H1 (cell line): ENCODE results near the gene SORL1-AS1.

Experiments
- CTCF ChIA-PET: fragments of 300-600 bp; sonication (Branson Sonifier 250); formaldehyde crosslinking; loops from one replicate; lab custom pipeline; 2021; ENCODE audit not compliant: partially characterized antibody; lab: Charles Lee
- POLR2A ChIA-PET: fragments of 300-600 bp; sonication (Branson Sonifier 250); formaldehyde crosslinking; loops from one replicate; lab custom pipeline; 2021; ENCODE audit warnings: inconsistent platforms; ENCODE audit not compliant: partially characterized antibody; lab: Charles Lee
- DNase-seq, 2 experiments: peaks; one replicate each; pipeline versions ENCODE4 v3.0.0 to v3.0.0-alpha.2; 2010 to 2022; ENCODE audit warnings: low spot score in 2 of 2, low read depth in 1 of 2, mixed read lengths in 1 of 2
- FAIRE-seq: peaks from 2 replicates; lab custom pipeline; 2011; peaks lifted over from hg19 to GRCh38; lab: Jason Lieb, UNC
- H2AFZ ChIP-seq: 2 replicates; pipeline ENCODE4 v1.8.1; 2012; ENCODE audit warnings: low read length, inconsistent platforms
- H2AK5ac ChIP-seq: 2 replicates; pipeline ENCODE4 v1.6.1; 2013; ENCODE audit warnings: low read depth, low read length
- H2BK120ac ChIP-seq: replicated peaks from 2 replicates; pipeline ENCODE3; 2013; ENCODE audit warnings: low read depth, low read length, inconsistent platforms
- H2BK12ac ChIP-seq: 2 replicates; pipeline ENCODE4 v1.6.1; 2013; ENCODE audit warnings: low read depth, low read length
- H2BK15ac ChIP-seq: 2 replicates; pipeline ENCODE4 v1.6.1; 2013; ENCODE audit warnings: low read length
- H2BK20ac ChIP-seq: 2 replicates; pipeline ENCODE4 v1.6.1; 2013; ENCODE audit warnings: low read length
- H2BK5ac ChIP-seq: 2 replicates; pipeline ENCODE4 v1.6.1; 2013; ENCODE audit warnings: low read depth, low read length
- H3K14ac ChIP-seq: 2 replicates; pipeline ENCODE4 v1.6.1; 2013; ENCODE audit warnings: inconsistent platforms; ENCODE audit not compliant: insufficient read length
- H3K18ac ChIP-seq: 2 replicates; pipeline ENCODE4 v1.6.1; 2013; ENCODE audit warnings: low read length; ENCODE audit errors: extremely low read depth
- H3K23ac ChIP-seq: 2 replicates; pipeline ENCODE4 v1.6.1; 2013; ENCODE audit warnings: inconsistent platforms; ENCODE audit not compliant: insufficient read length
- H3K23me2 ChIP-seq: 2 replicates; pipeline ENCODE4 v1.6.1; 2013; ENCODE audit warnings: low read depth, low read length
- H3K27ac ChIP-seq: 2 replicates; pipeline ENCODE4 v1.6.1; 2011; ENCODE audit warnings: low read depth, low read length, inconsistent platforms
- H3K27me3 ChIP-seq, 4 experiments: replicated peaks in 1 of 4; 1 replicate in 1 of 4; 2 replicates in 3 of 4; pipeline versions ENCODE4 v1.6.1 to v1.8.1; 2011 to 2013; ENCODE audit warnings: low read length in 3 of 4, mild to moderate bottlenecking in 3 of 4, inconsistent platforms in 2 of 4, mixed read lengths in 2 of 4, moderate library complexity in 1 of 4; ENCODE audit not compliant: control insufficient read depth in 3 of 4, insufficient read depth in 3 of 4; ENCODE audit errors: extremely low read depth in 1 of 4
- H3K36me3 ChIP-seq, 4 experiments: 2 replicates each; pipeline versions ENCODE4 v1.6.1 to v1.8.1; 2011 to 2013; ENCODE audit warnings: mild to moderate bottlenecking in 4 of 4, low read length in 3 of 4, moderate library complexity in 2 of 4, control low read depth in 1 of 4, inconsistent platforms in 1 of 4; ENCODE audit not compliant: insufficient read depth in 4 of 4, control insufficient read depth in 2 of 4
- H3K4ac ChIP-seq: replicated peaks from 2 replicates; pipeline ENCODE3; 2013; ENCODE audit warnings: low read length, low read depth, mixed read lengths, inconsistent platforms; ENCODE audit not compliant: insufficient read length
- H3K4me1 ChIP-seq, 4 experiments: replicated peaks in 1 of 4; 1 replicate in 1 of 4; 2 replicates in 3 of 4; pipeline versions ENCODE4 v1.6.1 to v1.8.1; 2011 to 2013; ENCODE audit warnings: low read length in 3 of 4, inconsistent platforms in 2 of 4, mixed read lengths in 1 of 4; ENCODE audit not compliant: insufficient read depth in 4 of 4, control insufficient read depth in 3 of 4
- H3K4me2 ChIP-seq, 2 experiments: 2 replicates each; pipeline versions ENCODE4 v1.6.1 to v1.8.1; 2011 to 2013; ENCODE audit warnings: low read depth in 2 of 2, low read length in 2 of 2, control low read depth in 1 of 2, inconsistent platforms in 1 of 2, mild to moderate bottlenecking in 1 of 2; ENCODE audit not compliant: insufficient read depth in 1 of 2
- H3K4me3 ChIP-seq, 4 experiments: fragments of 200-600, 300-600 bp in 1 of 4; sonication (generic), shearing (Covaris generic), sonication (Bioruptor Twin) in 1 of 4; 2 replicates each; pipeline versions ENCODE4 v1.5.1 to v1.8.1; 2011 to 2016; ENCODE audit warnings: low read length in 4 of 4, low read depth in 3 of 4, control low read depth in 2 of 4, inconsistent platforms in 2 of 4, mild to moderate bottlenecking in 2 of 4, mixed read lengths in 1 of 4, moderate library complexity in 1 of 4; ENCODE audit not compliant: insufficient read depth in 2 of 4; ENCODE audit errors: extremely low read depth in 1 of 4
- H3K56ac ChIP-seq: replicated peaks from 2 replicates; pipeline ENCODE3; 2013; ENCODE audit warnings: low read depth, mild to moderate bottlenecking, mixed read lengths, low read length, inconsistent platforms; ENCODE audit not compliant: insufficient read length
- H3K79me1 ChIP-seq: 2 replicates; pipeline ENCODE4 v1.6.1; 2013; ENCODE audit warnings: low read depth, low read length, control low read depth
- H3K79me2 ChIP-seq, 2 experiments: 2 replicates each; pipeline versions ENCODE4 v1.6.1 to v1.8.1; 2012 to 2013; ENCODE audit warnings: low read length in 2 of 2, mild to moderate bottlenecking in 2 of 2, inconsistent platforms in 1 of 2; ENCODE audit not compliant: insufficient read depth in 2 of 2, control insufficient read depth in 1 of 2
- H3K9ac ChIP-seq, 4 experiments: replicated peaks in 1 of 4; 1 replicate in 1 of 4; 2 replicates in 3 of 4; pipeline versions ENCODE4 v1.6.1 to v1.8.1; 2011 to 2013; ENCODE audit warnings: low read depth in 3 of 4, low read length in 3 of 4, control low read depth in 2 of 4, mild to moderate bottlenecking in 2 of 4, moderate library complexity in 2 of 4, inconsistent platforms in 1 of 4; ENCODE audit errors: extremely low read depth in 1 of 4
- H3K9me3 ChIP-seq, 2 experiments: 2 replicates each; pipeline versions ENCODE4 v1.6.1 to v1.8.1; 2012 to 2013; ENCODE audit warnings: mild to moderate bottlenecking in 2 of 2, moderate library complexity in 2 of 2, control low read depth in 1 of 2, inconsistent platforms in 1 of 2, low read depth in 1 of 2, low read length in 1 of 2, mixed read lengths in 1 of 2; ENCODE audit not compliant: insufficient read depth in 2 of 2
- H4K20me1 ChIP-seq, 2 experiments: replicated peaks in 1 of 2; 2 replicates each; pipeline versions ENCODE3 to v1.8.1; 2011 to 2013; ENCODE audit warnings: inconsistent platforms in 2 of 2, low read length in 2 of 2, mild to moderate bottlenecking in 1 of 2; ENCODE audit not compliant: insufficient read depth in 2 of 2, control insufficient read depth in 1 of 2
- H4K5ac ChIP-seq: 2 replicates; pipeline ENCODE4 v1.6.1; 2013; ENCODE audit warnings: low read length, low read depth, mixed read lengths, inconsistent platforms; ENCODE audit not compliant: insufficient read length
- H4K8ac ChIP-seq: 2 replicates; pipeline ENCODE4 v1.8.0; 2013; ENCODE audit warnings: mild to moderate bottlenecking, moderate library complexity, low read length, inconsistent platforms; ENCODE audit not compliant: insufficient read depth; ENCODE audit errors: extremely low read depth
- H4K91ac ChIP-seq: replicated peaks from 2 replicates; pipeline ENCODE3; 2013; ENCODE audit warnings: low read length, mixed read lengths, inconsistent platforms; ENCODE audit not compliant: insufficient read length
- JUN ChIP-seq: IDR thresholded peaks from 2 replicates; pipeline ENCODE4 v1.6.1; 2011; ENCODE audit warnings: low read depth, mild to moderate bottlenecking, improper control_type of control experiment, low read length
- WGBS, 2 experiments: shearing (Covaris generic) in 1 of 2; methylation state at CpG; one replicate each; pipeline versions ENCODE4 v1.1.6 to v1.1.7; 2013 to 2015; ENCODE audit warnings: low lambda C conversion rate in 2 of 2, mixed read lengths in 2 of 2, inconsistent platforms in 1 of 2, low coverage in 1 of 2, missing lambda C conversion rate in 1 of 2; ENCODE audit not compliant: insufficient replicate concordance in 2 of 2, insufficient coverage in 1 of 2, insufficient read length in 1 of 2; ENCODE audit errors: extremely low coverage in 1 of 2, missing lambda C conversion rate in 1 of 2; 5-methylcytosine and 5-hydroxymethylcytosine counted together

The SORL1-AS1 gene

DNA sequence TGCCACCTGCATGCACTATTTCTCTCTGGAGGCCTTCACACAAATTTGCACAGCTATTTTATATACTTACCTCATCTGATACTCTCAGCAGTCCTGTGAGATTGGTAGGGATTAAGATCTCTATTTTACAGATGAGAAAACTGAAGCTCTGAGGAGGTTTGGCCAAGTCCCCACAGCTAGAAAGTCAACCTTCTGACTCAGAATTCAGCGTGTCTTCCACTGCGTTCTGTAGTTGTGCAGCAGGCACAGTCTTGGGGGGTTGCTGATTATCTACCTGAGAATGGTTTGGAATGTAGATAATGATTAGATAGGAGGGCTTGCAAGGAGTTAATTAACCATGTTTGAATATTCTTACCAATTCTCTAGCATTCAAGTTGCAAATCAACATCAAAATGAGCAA is 3.1 kb downstream of the SORL1-AS1 start:
- peaks cover 10% of the 10 kb centered on the region for H3K23me2 ChIP-seq
- H3K9me3 ChIP-seq, result no peaks in the 10 kb centered on the region
- no peak overlapping the region for H3K4me3 ChIP-seq
- H2BK20ac ChIP-seq, result no peak overlapping the region
- H2BK5ac ChIP-seq, result no peak overlapping the region
- WGBS, 2 experiments, result 97% methylated on average over 2 of the region's 2 CpGs; no CpG with 5 or more reads in 1 of the 2 experiments
- no peak overlapping the region for H3K14ac ChIP-seq
- no peak for TF ChIP-seq JUN
- no peak overlapping the region for H3K23ac ChIP-seq
- no peak overlapping the region for H4K8ac ChIP-seq
- H3K4me1 ChIP-seq, result peaks cover 9 to 18% (median 11%) of the 10 kb centered on the region in 4 experiments
- no peak overlapping the region for H3K56ac ChIP-seq
- H2BK12ac ChIP-seq, result no peak overlapping the region
- H4K91ac ChIP-seq, result no peak overlapping the region
- ChIA-PET CTCF (interaction anchor here (1.0 to 2.2 kb wide), 6 partner anchors 9 to 223 kb away, joined by 3 to 7 read pairs (median 4); no protein-coding TSS in a partner anchor), POLR2A (no interaction called here)
- no peak overlapping the region for H3K18ac ChIP-seq
- H3K27me3 ChIP-seq, result peaks cover 0 to 3% (median 1%) of the 10 kb centered on the region in 4 experiments; a peak in 4 of 7 replicates
- no peak overlapping the region for H4K5ac ChIP-seq
- no peak for DNase-seq
- no peak overlapping the region for H2AFZ ChIP-seq
- H2BK15ac ChIP-seq, result no peak overlapping the region
- H4K20me1 ChIP-seq, result no peaks in the 10 kb centered on the region
- no peak overlapping the region for H2AK5ac ChIP-seq
- peaks cover 6 to 22% of the 10 kb centered on the region in 2 experiments; a peak in 3 of 4 replicates for H3K79me2 ChIP-seq
- H3K4ac ChIP-seq, result no peak overlapping the region
- no peak overlapping the region for H3K9ac ChIP-seq
- no peak overlapping the region for H3K27ac ChIP-seq
- no peak overlapping the region for H3K4me2 ChIP-seq
- H3K79me1 ChIP-seq, result no peaks in the 10 kb centered on the region; the same call in 1 of the 2 replicates
- H2BK120ac ChIP-seq, result no peak overlapping the region
- no peaks in the 10 kb centered on the region for H3K36me3 ChIP-seq
- no peak for FAIRE-seq
